WTC11 (cell line): ENCODE measurements around the gene CGB5. TPM values are rescaled to one million over a fixed set of nuclear protein-coding genes. Genes with fewer than 3 reads are reported as not detected.
A peak's percentile ranks its signal among the peaks of the same experiment; 100 is the strongest.
"Not testable (repeated sequence)": the region's sequence is repeated elsewhere in the genome, so short reads cannot be mapped to it uniquely, and the experiment has no call there.

Source experiments
- ATAC-seq: fragments of 200-7000 bp; cut with Tn5 transposase; 2 replicates; pipeline ENCODE4 v1.10.0; 2021; ENCODE audit warnings: mild to moderate bottlenecking, moderate library complexity
- Bru-seq: library from RNA; stranded (reverse); fragments of 400-500 nt; gene quantifications from one replicate; lab custom pipeline; 2021; lab: Mats Ljungman, UMichigan
- CTCF ChIA-PET: fragments of 300-600 bp; sonication (Branson Sonifier 250); formaldehyde crosslinking; loops from one replicate; lab custom pipeline; 2021; ENCODE audit warnings: antibody characterized with exemption; lab: Charles Lee
- POLR2A ChIA-PET: fragments of 350-600 bp; sonication (Branson Sonifier 250); formaldehyde crosslinking; loops from one replicate; lab custom pipeline; 2021; ENCODE audit warnings: antibody characterized with exemption; lab: Charles Lee
- DNase-seq: peaks from one replicate; pipeline ENCODE4 v3.0.0; 2021; ENCODE audit warnings: low spot score
- H3K27ac Mint-ChIP-seq: 2 replicates; pipeline ENCODE4 v1.8.0; 2021; ENCODE audit warnings: mixed read lengths
- H3K27me3 Mint-ChIP-seq: 2 replicates; pipeline ENCODE4 v1.8.0; 2021; ENCODE audit warnings: low read depth, mild to moderate bottlenecking, moderate library complexity, mixed read lengths
- H3K36me3 Mint-ChIP-seq: 2 replicates; pipeline ENCODE4 v1.8.0; 2021; ENCODE audit warnings: mixed read lengths
- H3K4me1 Mint-ChIP-seq: 2 replicates; pipeline ENCODE4 v1.8.0; 2022; ENCODE audit warnings: mixed read lengths
- H3K4me3 Mint-ChIP-seq: 2 replicates; pipeline ENCODE4 v1.8.0; 2021; ENCODE audit warnings: mild to moderate bottlenecking, moderate library complexity, mixed read lengths
- H3K9me3 Mint-ChIP-seq: 2 replicates; pipeline ENCODE4 v1.8.0; 2021; ENCODE audit warnings: mixed read lengths
- CBFB ChIP-seq: sonication (generic); formaldehyde crosslinking; IDR thresholded peaks from 2 replicates; pipeline ENCODE4 v1.8.1; 2022; ENCODE audit warnings: mild to moderate bottlenecking, low read depth, missing genetic modification reagents
- CREB1 ChIP-seq: sonication (generic); formaldehyde crosslinking; IDR thresholded peaks from 2 replicates; pipeline ENCODE4 v1.8.0; 2023; ENCODE audit warnings: mild to moderate bottlenecking, missing genetic modification reagents
- EMX1 ChIP-seq: fragments of 250-450 bp; sonication (Bioruptor Pico); IDR thresholded peaks from 2 replicates; pipeline ENCODE4 v1.8.0; 2021; ENCODE audit warnings: mild to moderate bottlenecking
- GABPB1 ChIP-seq: sonication (generic); formaldehyde crosslinking; IDR thresholded peaks from 2 replicates; pipeline ENCODE4 v1.8.1; 2023; ENCODE audit warnings: mild to moderate bottlenecking, missing genetic modification reagents
- IRF2 ChIP-seq: sonication (generic); formaldehyde crosslinking; IDR thresholded peaks from 2 replicates; pipeline ENCODE4 v1.8.0; 2022; ENCODE audit warnings: low read depth, missing genetic modification reagents, borderline replicate concordance
- JUN ChIP-seq: sonication (generic); formaldehyde crosslinking; IDR thresholded peaks from 2 replicates; pipeline ENCODE4 v1.8.0; 2023; ENCODE audit warnings: mild to moderate bottlenecking, missing genetic modification reagents
- long read RNA-seq, 3 experiments: library from RNA in 1 of 3; library from capped mRNA in 1 of 3; library from polyadenylated mRNA in 1 of 3; unstranded in 2 of 3; stranded (forward) in 1 of 3; transcript quantifications; one replicate each; pipeline ENCODE4 v2.0.0, GENCODE V29; 2021
- total RNA-seq: library from RNA; stranded (reverse); gene quantifications from 3 replicates; pipeline ENCODE4 v1.2.3, GENCODE V29; 2021
- TF ChIP-seq, protein P1 (sequence below): sonication (generic); formaldehyde crosslinking; IDR thresholded peaks from 2 replicates; pipeline ENCODE4 v1.8.1; 2022; ENCODE audit warnings: low read depth, mild to moderate bottlenecking, moderate library complexity, missing genetic modification reagents, borderline replicate concordance
- TF ChIP-seq, protein P2 (sequence below): sonication (generic); formaldehyde crosslinking; IDR thresholded peaks from 2 replicates; pipeline ENCODE4 v1.8.1; 2023; ENCODE audit warnings: mild to moderate bottlenecking, missing genetic modification reagents, borderline replicate concordance
- TF ChIP-seq, protein P3 (sequence below): sonication (generic); formaldehyde crosslinking; IDR thresholded peaks from 2 replicates; pipeline ENCODE4 v1.8.0; 2022; ENCODE audit warnings: mild to moderate bottlenecking, missing genetic modification reagents
- TF ChIP-seq, protein P4 (sequence below): fragments of 250-450 bp; sonication (Bioruptor Pico); IDR thresholded peaks from 2 replicates; pipeline ENCODE4 v1.9.0; 2021; ENCODE audit warnings: mild to moderate bottlenecking
- TF ChIP-seq, protein P5 (sequence below): sonication (generic); formaldehyde crosslinking; conservative IDR thresholded peaks from 2 replicates; pipeline ENCODE4 v1.8.1; 2022; ENCODE audit warnings: mild to moderate bottlenecking, missing genetic modification reagents
- TF ChIP-seq, protein P6 (sequence below): sonication (generic); formaldehyde crosslinking; IDR thresholded peaks from 2 replicates; pipeline ENCODE4 v1.8.0; 2022; ENCODE audit warnings: mild to moderate bottlenecking, missing genetic modification reagents
- TF ChIP-seq, protein P7 (sequence below): sonication (generic); formaldehyde crosslinking; IDR thresholded peaks from 2 replicates; pipeline ENCODE4 v1.8.1; 2022; ENCODE audit warnings: mild to moderate bottlenecking, missing genetic modification reagents, moderate library complexity, borderline replicate concordance
- TF ChIP-seq, protein P8 (sequence below): sonication (generic); formaldehyde crosslinking; IDR thresholded peaks from 2 replicates; pipeline ENCODE4 v1.8.1; 2023; ENCODE audit warnings: mild to moderate bottlenecking, missing genetic modification reagents, moderate library complexity
- TF ChIP-seq, protein P9 (sequence below): sonication (generic); formaldehyde crosslinking; IDR thresholded peaks from 2 replicates; pipeline ENCODE4 v1.8.1; 2023; ENCODE audit warnings: mild to moderate bottlenecking, missing genetic modification reagents
- TF ChIP-seq, protein P10 (sequence below): sonication (generic); formaldehyde crosslinking; IDR thresholded peaks from 2 replicates; pipeline ENCODE4 v1.8.1; 2023; ENCODE audit warnings: mild to moderate bottlenecking, missing genetic modification reagents, moderate library complexity
- TF ChIP-seq, protein P11 (sequence below): fragments of 250-450 bp; sonication (Bioruptor Pico); IDR thresholded peaks from 2 replicates; pipeline ENCODE4 v1.9.0; 2021; ENCODE audit warnings: moderate library complexity, mild to moderate bottlenecking, inconsistent platforms, borderline replicate concordance

Gene CGB5
- total RNA-seq (0.30 to 0.62 TPM (median 0.35 TPM) in 3 replicates), Bru-seq, nascent RNA (not detected)
- long read RNA-seq, experiment 1, result 0 reads
- long read RNA-seq, experiment 2, partial matches to known transcripts, result 1 of 2 reads
- long read RNA-seq, experiment 2, other reads (novel, unspliced or antisense), result 0 of 2 reads
- long read RNA-seq, experiment 3, result 0 reads

DNA sequence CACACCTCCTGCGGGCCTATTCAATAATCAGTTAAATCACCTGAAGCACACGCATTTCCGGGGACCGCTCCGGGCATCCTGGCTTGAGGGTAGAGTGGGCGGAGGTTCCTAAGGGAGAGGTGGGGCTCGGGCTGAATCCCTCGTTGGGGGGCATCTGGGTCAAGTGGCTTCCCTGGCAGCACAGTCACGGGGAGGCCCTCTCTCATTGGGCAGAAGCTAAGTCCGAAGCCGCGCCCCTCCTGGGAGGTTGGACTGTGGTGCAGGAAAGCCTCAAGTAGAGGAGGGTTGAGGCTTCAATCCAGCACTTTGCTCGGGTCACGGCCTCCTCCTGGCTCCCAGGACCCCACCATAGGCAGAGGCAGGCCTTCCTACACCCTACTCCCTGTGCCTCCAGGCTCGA is at the start of gene CGB5:
CGB5 (plus strand) TSS at position 301 of the 400 bp plus-strand sequence. CDS start 362 bp downstream, outside the sequence.
- H3K9me3 Mint-ChIP-seq, H3K27me3 Mint-ChIP-seq, ATAC-seq, H3K4me1 Mint-ChIP-seq, POLR2A ChIA-PET, CTCF ChIA-PET, H3K4me3 Mint-ChIP-seq, H3K27ac Mint-ChIP-seq, H3K36me3 Mint-ChIP-seq, DNase-seq: not testable (repeated sequence)

DNA sequence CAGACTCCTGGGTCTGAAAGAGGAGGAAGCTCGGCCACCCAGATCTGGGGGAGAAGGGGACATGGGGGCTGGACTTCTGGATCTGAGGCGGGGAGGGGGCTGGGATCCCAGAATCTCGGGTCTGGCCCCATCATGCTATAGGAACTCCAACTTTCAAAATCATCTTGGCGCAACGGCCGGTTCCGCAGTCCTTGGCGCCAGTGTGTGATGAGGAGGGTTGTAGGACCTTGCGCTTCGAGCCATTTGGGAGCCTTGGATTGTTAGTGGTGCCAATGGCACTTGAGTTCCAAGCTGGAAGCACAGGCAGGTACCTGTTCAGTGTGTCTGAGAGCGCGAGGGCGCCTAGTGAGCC is 49.6 kb upstream of the CGB5 start:
- H3K4me3 Mint-ChIP-seq, result peak overlapping the region; percentile 99
- H3K27me3 Mint-ChIP-seq, result no peaks in the 10 kb centered on the region
- ATAC-seq (no peak), DNase-seq (no peak)
- ChIA-PET CTCF (interaction anchor here (0.6 to 3.4 kb wide), 58 partner anchors 10 to 819 kb away, joined by 3 to 60 read pairs (median 8); partner anchors contain the start of genes CA11, CGB2, CGB7 and DHDH), POLR2A (interaction anchor here (0.6 to 2.1 kb wide), 6 partner anchors 23 to 363 kb away, joined by 3 to 10 read pairs (median 4); no protein-coding TSS in a partner anchor)
- peaks cover 31% of the 10 kb centered on the region for H3K4me1 Mint-ChIP-seq
- peak overlapping the region; percentile 97 for H3K27ac Mint-ChIP-seq
- H3K9me3 Mint-ChIP-seq, result no peaks in the 10 kb centered on the region
- H3K36me3 Mint-ChIP-seq, result peaks cover 12% of the 10 kb centered on the region
- TF ChIP-seq JUN (CRISPR knock-in tag), result no peak
- no peak for TF ChIP-seq GABPB1 (CRISPR knock-in tag)
- TF ChIP-seq, protein P1, sequence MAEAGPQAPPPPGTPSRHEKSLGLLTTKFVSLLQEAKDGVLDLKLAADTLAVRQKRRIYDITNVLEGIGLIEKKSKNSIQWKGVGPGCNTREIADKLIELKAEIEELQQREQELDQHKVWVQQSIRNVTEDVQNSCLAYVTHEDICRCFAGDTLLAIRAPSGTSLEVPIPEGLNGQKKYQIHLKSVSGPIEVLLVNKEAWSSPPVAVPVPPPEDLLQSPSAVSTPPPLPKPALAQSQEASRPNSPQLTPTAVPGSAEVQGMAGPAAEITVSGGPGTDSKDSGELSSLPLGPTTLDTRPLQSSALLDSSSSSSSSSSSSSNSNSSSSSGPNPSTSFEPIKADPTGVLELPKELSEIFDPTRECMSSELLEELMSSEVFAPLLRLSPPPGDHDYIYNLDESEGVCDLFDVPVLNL (CRISPR knock-in tag), result no peak
- TF ChIP-seq, protein P2, sequence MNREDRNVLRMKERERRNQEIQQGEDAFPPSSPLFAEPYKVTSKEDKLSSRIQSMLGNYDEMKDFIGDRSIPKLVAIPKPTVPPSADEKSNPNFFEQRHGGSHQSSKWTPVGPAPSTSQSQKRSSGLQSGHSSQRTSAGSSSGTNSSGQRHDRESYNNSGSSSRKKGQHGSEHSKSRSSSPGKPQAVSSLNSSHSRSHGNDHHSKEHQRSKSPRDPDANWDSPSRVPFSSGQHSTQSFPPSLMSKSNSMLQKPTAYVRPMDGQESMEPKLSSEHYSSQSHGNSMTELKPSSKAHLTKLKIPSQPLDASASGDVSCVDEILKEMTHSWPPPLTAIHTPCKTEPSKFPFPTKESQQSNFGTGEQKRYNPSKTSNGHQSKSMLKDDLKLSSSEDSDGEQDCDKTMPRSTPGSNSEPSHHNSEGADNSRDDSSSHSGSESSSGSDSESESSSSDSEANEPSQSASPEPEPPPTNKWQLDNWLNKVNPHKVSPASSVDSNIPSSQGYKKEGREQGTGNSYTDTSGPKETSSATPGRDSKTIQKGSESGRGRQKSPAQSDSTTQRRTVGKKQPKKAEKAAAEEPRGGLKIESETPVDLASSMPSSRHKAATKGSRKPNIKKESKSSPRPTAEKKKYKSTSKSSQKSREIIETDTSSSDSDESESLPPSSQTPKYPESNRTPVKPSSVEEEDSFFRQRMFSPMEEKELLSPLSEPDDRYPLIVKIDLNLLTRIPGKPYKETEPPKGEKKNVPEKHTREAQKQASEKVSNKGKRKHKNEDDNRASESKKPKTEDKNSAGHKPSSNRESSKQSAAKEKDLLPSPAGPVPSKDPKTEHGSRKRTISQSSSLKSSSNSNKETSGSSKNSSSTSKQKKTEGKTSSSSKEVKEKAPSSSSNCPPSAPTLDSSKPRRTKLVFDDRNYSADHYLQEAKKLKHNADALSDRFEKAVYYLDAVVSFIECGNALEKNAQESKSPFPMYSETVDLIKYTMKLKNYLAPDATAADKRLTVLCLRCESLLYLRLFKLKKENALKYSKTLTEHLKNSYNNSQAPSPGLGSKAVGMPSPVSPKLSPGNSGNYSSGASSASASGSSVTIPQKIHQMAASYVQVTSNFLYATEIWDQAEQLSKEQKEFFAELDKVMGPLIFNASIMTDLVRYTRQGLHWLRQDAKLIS (CRISPR knock-in tag), result no peak
- TF ChIP-seq CBFB (CRISPR knock-in tag), result no peak
- TF ChIP-seq IRF2 (CRISPR knock-in tag), result no peak
- TF ChIP-seq, protein P3, sequence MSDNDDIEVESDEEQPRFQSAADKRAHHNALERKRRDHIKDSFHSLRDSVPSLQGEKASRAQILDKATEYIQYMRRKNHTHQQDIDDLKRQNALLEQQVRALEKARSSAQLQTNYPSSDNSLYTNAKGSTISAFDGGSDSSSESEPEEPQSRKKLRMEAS (CRISPR knock-in tag), result no peak
- TF ChIP-seq, protein P4, sequence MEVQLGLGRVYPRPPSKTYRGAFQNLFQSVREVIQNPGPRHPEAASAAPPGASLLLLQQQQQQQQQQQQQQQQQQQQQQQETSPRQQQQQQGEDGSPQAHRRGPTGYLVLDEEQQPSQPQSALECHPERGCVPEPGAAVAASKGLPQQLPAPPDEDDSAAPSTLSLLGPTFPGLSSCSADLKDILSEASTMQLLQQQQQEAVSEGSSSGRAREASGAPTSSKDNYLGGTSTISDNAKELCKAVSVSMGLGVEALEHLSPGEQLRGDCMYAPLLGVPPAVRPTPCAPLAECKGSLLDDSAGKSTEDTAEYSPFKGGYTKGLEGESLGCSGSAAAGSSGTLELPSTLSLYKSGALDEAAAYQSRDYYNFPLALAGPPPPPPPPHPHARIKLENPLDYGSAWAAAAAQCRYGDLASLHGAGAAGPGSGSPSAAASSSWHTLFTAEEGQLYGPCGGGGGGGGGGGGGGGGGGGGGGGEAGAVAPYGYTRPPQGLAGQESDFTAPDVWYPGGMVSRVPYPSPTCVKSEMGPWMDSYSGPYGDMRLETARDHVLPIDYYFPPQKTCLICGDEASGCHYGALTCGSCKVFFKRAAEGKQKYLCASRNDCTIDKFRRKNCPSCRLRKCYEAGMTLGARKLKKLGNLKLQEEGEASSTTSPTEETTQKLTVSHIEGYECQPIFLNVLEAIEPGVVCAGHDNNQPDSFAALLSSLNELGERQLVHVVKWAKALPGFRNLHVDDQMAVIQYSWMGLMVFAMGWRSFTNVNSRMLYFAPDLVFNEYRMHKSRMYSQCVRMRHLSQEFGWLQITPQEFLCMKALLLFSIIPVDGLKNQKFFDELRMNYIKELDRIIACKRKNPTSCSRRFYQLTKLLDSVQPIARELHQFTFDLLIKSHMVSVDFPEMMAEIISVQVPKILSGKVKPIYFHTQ (CRISPR knock-in tag), result no peak
- TF ChIP-seq, protein P5, sequence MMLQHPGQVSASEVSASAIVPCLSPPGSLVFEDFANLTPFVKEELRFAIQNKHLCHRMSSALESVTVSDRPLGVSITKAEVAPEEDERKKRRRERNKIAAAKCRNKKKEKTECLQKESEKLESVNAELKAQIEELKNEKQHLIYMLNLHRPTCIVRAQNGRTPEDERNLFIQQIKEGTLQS (CRISPR knock-in tag), result no peak
- TF ChIP-seq, protein P6, sequence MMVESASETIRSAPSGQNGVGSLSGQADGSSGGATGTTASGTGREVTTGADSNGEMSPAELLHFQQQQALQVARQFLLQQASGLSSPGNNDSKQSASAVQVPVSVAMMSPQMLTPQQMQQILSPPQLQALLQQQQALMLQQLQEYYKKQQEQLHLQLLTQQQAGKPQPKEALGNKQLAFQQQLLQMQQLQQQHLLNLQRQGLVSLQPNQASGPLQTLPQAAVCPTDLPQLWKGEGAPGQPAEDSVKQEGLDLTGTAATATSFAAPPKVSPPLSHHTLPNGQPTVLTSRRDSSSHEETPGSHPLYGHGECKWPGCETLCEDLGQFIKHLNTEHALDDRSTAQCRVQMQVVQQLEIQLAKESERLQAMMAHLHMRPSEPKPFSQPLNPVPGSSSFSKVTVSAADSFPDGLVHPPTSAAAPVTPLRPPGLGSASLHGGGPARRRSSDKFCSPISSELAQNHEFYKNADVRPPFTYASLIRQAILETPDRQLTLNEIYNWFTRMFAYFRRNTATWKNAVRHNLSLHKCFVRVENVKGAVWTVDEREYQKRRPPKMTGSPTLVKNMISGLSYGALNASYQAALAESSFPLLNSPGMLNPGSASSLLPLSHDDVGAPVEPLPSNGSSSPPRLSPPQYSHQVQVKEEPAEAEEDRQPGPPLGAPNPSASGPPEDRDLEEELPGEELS, result no peak
- TF ChIP-seq, protein P7, sequence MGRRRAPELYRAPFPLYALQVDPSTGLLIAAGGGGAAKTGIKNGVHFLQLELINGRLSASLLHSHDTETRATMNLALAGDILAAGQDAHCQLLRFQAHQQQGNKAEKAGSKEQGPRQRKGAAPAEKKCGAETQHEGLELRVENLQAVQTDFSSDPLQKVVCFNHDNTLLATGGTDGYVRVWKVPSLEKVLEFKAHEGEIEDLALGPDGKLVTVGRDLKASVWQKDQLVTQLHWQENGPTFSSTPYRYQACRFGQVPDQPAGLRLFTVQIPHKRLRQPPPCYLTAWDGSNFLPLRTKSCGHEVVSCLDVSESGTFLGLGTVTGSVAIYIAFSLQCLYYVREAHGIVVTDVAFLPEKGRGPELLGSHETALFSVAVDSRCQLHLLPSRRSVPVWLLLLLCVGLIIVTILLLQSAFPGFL (CRISPR knock-in tag), result no peak
- TF ChIP-seq, protein P8, sequence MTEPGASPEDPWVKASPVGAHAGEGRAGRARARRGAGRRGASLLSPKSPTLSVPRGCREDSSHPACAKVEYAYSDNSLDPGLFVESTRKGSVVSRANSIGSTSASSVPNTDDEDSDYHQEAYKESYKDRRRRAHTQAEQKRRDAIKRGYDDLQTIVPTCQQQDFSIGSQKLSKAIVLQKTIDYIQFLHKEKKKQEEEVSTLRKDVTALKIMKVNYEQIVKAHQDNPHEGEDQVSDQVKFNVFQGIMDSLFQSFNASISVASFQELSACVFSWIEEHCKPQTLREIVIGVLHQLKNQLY (CRISPR knock-in tag), result no peak
- no peak for TF ChIP-seq EMX1
- TF ChIP-seq, protein P9, sequence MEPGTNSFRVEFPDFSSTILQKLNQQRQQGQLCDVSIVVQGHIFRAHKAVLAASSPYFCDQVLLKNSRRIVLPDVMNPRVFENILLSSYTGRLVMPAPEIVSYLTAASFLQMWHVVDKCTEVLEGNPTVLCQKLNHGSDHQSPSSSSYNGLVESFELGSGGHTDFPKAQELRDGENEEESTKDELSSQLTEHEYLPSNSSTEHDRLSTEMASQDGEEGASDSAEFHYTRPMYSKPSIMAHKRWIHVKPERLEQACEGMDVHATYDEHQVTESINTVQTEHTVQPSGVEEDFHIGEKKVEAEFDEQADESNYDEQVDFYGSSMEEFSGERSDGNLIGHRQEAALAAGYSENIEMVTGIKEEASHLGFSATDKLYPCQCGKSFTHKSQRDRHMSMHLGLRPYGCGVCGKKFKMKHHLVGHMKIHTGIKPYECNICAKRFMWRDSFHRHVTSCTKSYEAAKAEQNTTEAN, result no peak
- TF ChIP-seq, protein P10, sequence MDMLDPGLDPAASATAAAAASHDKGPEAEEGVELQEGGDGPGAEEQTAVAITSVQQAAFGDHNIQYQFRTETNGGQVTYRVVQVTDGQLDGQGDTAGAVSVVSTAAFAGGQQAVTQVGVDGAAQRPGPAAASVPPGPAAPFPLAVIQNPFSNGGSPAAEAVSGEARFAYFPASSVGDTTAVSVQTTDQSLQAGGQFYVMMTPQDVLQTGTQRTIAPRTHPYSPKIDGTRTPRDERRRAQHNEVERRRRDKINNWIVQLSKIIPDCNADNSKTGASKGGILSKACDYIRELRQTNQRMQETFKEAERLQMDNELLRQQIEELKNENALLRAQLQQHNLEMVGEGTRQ (CRISPR knock-in tag), result no peak
- TF ChIP-seq, protein P11, sequence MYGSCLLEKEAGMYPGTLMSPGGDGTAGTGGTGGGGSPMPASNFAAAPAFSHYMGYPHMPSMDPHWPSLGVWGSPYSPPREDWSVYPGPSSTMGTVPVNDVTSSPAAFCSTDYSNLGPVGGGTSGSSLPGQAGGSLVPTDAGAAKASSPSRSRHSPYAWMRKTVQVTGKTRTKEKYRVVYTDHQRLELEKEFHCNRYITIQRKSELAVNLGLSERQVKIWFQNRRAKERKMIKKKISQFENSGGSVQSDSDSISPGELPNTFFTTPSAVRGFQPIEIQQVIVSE, result no peak
- no peak for TF ChIP-seq CREB1 (CRISPR knock-in tag)
